Left lobe of liver (tissue), 2 donors: ENCODE measurements around the gene KRT4. TPM values are rescaled to one million over a fixed set of nuclear protein-coding genes. Genes with fewer than 3 reads are reported as not detected.
"Not testable (repeated sequence)": the region's sequence is repeated elsewhere in the genome, so short reads cannot be mapped to it uniquely, and the experiment has no call there.

ENCODE experiments used
- ATAC-seq: fragments of 200-7000 bp; cut with Tn5 transposase; one replicate; pipeline ENCODE4 v1.9.1; 2020; ENCODE audit warnings: mild to moderate bottlenecking, moderate library complexity
- DNase-seq: peaks from one replicate; pipeline ENCODE4 v3.0.0-alpha.2; 2020; ENCODE audit warnings: low spot score
- total RNA-seq: library from RNA; stranded (reverse); gene quantifications from one replicate; pipeline ENCODE4 v1.2.1, GENCODE V29; 2021
- donor health status: DM: no; HTN: no; CAD: no; lungs with moderate emphysema.
- donor health status: DM: no; HTN: yes; CAD: no.

KRT4 gene
- total RNA-seq, result not detected

GRCh38 chr12:52813885-52814709 is at the start of gene KRT4:
TSS of gene KRT4 (minus strand) at chr12:52814116. CDS start at chr12:52814058, 58 bp downstream.
- DNase-seq, result no peak
- no peak for ATAC-seq

GRCh38 chr12:52862023-52862422 is 48.1 kb upstream of the KRT4 start:
- DNase-seq, result no peak
- no peak for ATAC-seq

- ATAC-seq (no peak), DNase-seq (no peak)
Measured at GRCh38 chr12:52861511-52861910, 47.6 kb upstream of the KRT4 start.

GRCh38 chr12:52860102-52860823 is 46.3 kb upstream of the KRT4 start:
- ATAC-seq (no peak), DNase-seq (no peak)

- ATAC-seq, result no peak
Measured at GRCh38 chr12:52857500-52857899, 43.6 kb upstream of the KRT4 start.

GRCh38 chr12:52856787-52857186 is 42.9 kb upstream of the KRT4 start:
- no peak for ATAC-seq
- no peak for DNase-seq

More at GRCh38 chr12:52857500-52857899, 43.6 kb upstream of the KRT4 start:
- DNase-seq, result no peak

GRCh38 chr12:52856077-52856476 is 42.2 kb upstream of the KRT4 start:
- not testable (repeated sequence) for ATAC-seq, DNase-seq

GRCh38 chr12:52851787-52852186 is 37.9 kb upstream of the KRT4 start:
- DNase-seq, result no peak

GRCh38 chr12:52850681-52851080 is 36.8 kb upstream of the KRT4 start:
- DNase-seq (no peak), ATAC-seq (no peak)

More at GRCh38 chr12:52851787-52852186, 37.9 kb upstream of the KRT4 start:
- no peak for ATAC-seq

- ATAC-seq (no peak), DNase-seq (no peak)
Measured at GRCh38 chr12:52849511-52849910, 35.6 kb upstream of the KRT4 start.

GRCh38 chr12:52848661-52849255 is 34.8 kb upstream of the KRT4 start, which contains the start of gene KRT78:
TSS of gene KRT78 (minus strand) at chr12:52848994. CDS start at chr12:52848930, 64 bp downstream.
- ATAC-seq, result no peak

GRCh38 chr12:52847335-52848102 is 33.6 kb upstream of the KRT4 start:
- no peak for DNase-seq
- no peak for ATAC-seq

More at GRCh38 chr12:52848661-52849255, 34.8 kb upstream of the KRT4 start, which contains the start of gene KRT78:
- DNase-seq, result no peak

- ATAC-seq (no peak), DNase-seq (no peak)
Measured at GRCh38 chr12:52846356-52846970, 32.5 kb upstream of the KRT4 start.

- DNase-seq (no peak), ATAC-seq (no peak)
Measured at GRCh38 chr12:52845946-52846345, 32.0 kb upstream of the KRT4 start.

- DNase-seq (no peak), ATAC-seq (no peak)
Measured at GRCh38 chr12:52844386-52844785, 30.5 kb upstream of the KRT4 start.

- ATAC-seq, result no peak
- DNase-seq, result no peak
Measured at GRCh38 chr12:52839436-52840105, 25.7 kb upstream of the KRT4 start.

GRCh38 chr12:52838609-52839435 is 24.9 kb upstream of the KRT4 start:
- DNase-seq (no peak), ATAC-seq (no peak)

GRCh38 chr12:52837781-52838608 is 24.1 kb upstream of the KRT4 start:
- ATAC-seq (no peak), DNase-seq (no peak)
